ENCODE measurements around the gene HSD17B12.

DNA sequence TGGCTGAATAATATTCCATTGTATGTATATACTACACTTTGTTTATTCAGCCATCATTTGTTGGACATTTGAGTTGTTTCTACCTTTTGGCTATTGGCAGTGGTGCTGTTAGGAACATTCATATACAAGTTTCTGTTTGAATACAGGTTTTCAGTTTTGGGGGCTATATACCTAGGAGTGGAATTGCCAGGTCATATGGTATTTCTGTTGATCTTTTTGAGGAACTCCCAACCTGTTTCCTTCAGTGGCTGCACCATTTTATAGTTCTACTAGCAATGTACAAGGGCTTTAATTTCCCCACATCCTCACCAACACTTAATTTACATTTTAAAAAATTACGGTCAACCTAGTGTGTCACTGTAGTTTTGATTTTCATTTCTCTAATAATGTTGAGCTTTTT, 54.6 kb downstream of the HSD17B12 start:
- TF ChIP-seq POLR2AphosphoS5 (IDR thresholded peaks at IDR 0.05): no peak
- TF ChIP-seq, protein P1, sequence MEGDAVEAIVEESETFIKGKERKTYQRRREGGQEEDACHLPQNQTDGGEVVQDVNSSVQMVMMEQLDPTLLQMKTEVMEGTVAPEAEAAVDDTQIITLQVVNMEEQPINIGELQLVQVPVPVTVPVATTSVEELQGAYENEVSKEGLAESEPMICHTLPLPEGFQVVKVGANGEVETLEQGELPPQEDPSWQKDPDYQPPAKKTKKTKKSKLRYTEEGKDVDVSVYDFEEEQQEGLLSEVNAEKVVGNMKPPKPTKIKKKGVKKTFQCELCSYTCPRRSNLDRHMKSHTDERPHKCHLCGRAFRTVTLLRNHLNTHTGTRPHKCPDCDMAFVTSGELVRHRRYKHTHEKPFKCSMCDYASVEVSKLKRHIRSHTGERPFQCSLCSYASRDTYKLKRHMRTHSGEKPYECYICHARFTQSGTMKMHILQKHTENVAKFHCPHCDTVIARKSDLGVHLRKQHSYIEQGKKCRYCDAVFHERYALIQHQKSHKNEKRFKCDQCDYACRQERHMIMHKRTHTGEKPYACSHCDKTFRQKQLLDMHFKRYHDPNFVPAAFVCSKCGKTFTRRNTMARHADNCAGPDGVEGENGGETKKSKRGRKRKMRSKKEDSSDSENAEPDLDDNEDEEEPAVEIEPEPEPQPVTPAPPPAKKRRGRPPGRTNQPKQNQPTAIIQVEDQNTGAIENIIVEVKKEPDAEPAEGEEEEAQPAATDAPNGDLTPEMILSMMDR (IDR thresholded peaks at IDR 0.05): no peak
- no peak for TF ChIP-seq POLR2A (IDR thresholded peaks at IDR 0.05)
- no peak for TF ChIP-seq EP300 (IDR thresholded peaks at IDR 0.05)
